Uterus (tissue), 2 donors: ENCODE data around the gene FEZF2.

Source experiments
- CTCF ChIP-seq, 4 experiments: fragments of 200-600 bp in 2 of 4; fragments of 450-650 bp in 2 of 4; sonication (generic) in 2 of 4; IDR thresholded peaks; one replicate each; pipeline ENCODE4 v1.5.1; 2016 to 2019; ENCODE audit warnings: antibody characterized with exemption in 4 of 4, mild to moderate bottlenecking in 2 of 4, moderate library complexity in 1 of 4
- POLR2A ChIP-seq, 2 donors: fragments of 450-650 bp; IDR thresholded peaks; one replicate each; pipeline ENCODE4 v1.6.1; 2016; ENCODE audit warnings: antibody characterized with exemption in 2 of 2, mild to moderate bottlenecking in 1 of 2, moderate library complexity in 1 of 2

GRCh38 chr3:62359531-62359930 lies 13.8 kb downstream of the FEZF2 start:
- TF ChIP-seq CTCF (IDR thresholded peaks at IDR 0.05) (no peak), POLR2A (IDR thresholded peaks at IDR 0.05) (no peak)
